Measurements from ENCODE around the gene ALDOB.

The ALDOB gene

DNA sequence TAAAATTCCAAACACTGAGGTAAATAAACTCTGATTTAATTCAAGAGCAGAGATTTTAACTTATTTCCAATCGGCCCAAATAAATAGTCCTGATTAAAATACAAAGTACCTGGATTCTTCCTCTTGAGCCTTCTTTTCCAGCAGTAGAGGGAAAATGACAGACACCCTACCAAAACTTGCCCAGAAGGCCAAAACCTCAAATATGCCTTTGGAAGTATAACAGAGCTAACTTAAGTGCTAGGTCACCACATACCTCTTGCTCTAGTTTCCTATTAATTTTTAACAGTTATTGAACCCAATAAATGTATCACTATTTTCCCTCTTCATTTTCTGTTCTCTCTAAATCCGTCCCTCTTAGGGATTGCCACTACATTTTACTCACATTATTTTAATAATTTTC is 52.2 kb downstream of the ALDOB start:
- no peak for DNase-seq (ENCODE audit: low read depth)

DNA sequence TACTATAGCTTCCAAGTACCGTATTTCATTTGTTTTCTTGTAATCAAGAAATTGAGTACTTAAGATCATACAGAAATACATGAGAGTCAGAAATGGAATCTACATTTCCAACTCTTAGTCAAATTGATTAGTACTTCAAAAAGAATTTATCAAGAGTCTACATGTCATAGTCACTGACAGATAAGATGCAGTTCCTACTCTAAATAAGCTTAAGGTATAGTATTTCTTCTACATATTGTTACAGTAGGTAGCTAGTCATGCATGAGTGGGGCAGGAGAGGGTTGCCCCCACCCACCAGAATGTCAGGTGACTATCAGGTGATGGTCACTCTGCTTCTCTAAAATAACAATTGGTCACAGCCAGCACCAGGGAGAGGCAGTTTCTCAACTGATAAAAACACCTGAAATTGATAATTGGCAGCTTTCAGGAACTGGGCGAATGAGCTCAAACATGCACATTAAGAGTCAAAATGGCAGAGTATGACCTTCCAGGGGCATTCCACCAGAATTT is 53.7 kb downstream of the ALDOB start:
- DNase-seq (ENCODE audit: low read depth): no peak

DNA sequence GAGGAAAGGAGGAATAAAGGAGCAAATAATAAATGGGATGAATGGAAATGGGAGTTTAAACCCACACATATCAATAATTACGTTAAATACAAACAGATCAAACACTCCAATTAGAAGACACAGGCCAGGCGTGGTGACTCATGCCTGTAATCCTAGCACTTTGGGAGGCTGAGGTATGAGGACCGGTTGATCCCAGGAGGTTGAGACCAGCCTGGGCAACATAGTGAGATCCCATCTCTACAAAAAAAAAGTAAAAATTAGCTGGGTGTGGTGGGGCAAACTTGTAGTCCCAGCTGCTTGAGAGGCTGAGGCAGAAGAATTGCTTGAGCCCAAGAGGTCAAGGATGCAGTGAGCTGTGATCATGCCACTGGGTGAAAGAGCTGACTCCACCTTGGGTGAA is 54.5 kb downstream of the ALDOB start:
- no peak for DNase-seq (ENCODE audit: low read depth)

DNA sequence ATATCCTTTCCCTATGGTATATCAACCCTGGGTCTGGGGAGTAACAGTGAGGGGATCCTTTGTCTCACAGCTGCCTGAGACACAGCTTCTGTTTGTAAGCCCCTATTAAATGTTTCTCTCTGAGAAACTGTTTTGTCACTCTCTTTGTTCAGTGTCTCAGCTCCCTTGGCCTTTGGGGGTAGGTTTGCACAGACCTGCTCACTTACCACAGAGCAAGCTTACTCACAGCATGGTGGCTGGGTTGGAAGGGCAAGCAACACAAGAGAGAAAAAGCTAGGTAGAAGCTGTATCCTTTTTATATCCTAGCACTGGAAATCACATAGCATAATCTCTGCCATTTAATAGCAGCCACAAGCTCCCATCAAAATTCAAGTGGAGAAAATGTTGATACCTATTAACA is 55.3 kb downstream of the ALDOB start:
- no peak for DNase-seq (ENCODE audit: low read depth)

DNA sequence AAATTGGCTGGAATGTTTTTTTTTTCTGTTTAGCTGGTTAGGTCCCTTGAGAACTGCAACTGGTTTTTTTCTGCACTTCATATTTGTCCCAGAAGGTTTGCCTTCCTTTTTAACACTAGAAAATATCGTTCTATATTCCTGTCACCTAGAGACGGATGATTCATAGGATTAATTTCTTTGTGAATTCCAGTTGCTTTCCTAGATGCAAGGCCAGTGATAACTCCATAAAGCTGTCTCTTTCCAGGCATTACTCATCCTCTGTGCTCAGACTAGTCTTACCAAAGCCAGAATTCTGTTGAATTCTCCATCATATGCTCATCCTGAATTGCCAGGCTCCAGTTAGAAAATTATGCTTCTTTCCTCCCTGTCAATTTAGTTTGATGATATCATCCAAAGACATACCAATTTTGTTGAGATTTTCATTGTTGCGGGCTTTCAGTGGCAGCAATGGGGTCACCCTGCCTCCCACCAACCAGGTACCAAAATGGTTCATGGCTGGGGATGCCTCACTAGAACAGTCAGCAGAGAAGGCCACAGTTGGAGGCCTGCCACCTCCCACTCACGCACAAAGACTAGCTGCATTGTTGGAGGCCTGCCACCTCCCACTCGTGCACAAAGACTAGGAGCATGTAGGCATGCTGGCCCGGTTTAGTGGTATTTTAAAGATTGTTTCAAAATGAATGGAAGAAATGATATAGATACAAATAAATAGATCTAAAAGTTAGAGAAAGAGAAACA is 59.3 kb downstream of the ALDOB start:
- DNase-seq (ENCODE audit: low read depth): no peak

DNA sequence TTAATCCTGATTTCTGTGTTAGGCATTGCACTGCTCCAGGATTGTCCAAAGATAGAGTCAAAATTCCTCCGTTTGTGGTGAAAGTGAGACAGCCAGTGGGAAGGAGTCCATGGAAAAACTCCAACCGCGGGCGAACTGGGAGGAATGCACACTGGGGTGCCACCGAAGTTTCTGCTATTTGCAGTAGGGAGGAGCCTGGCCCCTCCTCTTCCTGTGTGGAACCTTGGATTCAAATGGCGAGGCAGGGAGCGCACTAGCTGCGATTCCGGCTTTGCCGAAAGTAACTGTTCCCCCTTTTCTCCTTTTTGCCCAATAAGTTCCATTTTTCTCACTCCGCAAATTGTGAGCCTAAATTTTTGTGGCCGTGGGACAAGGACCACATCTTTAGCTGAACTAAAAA is 60.0 kb downstream of the ALDOB start:
- DNase-seq (ENCODE audit: low read depth): no peak

DNA sequence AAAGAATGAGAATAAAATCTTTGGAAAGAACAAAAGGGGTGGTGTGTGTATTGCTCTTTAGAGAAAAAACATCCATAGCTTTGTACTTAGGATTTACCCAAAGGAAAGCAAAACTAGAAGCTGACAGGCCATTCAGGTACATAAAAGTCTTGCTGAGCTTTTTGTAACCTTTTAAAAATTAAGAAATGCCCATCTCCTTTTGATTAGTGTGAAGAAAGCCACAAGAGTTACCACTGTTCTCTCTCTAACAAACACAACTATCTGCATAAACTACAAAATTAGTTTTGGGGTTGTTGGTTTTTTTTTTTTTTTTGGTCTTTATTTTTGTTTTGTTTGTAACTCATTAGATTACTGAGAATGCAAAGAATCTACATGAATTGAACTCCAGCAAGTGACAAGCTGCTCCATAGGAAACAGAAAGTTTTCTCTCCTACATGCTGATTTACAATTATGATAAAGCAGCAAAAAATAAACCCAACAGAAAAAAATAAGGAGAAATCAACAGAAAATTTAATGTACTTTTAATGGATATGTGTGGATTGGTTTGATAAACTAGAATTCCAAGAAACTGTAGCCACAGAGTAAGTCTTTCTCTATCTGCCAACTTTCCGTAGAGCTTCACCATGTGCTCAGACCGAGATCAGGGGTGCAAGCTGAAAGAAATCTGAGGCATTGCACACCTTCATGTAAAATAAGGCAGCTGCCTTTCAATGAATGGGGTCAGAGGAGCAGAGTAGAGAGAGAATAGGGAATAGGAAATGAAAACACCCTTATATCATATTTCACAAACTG is 63.1 kb downstream of the ALDOB start:
- DNase-seq (ENCODE audit: low read depth): no peak

DNA sequence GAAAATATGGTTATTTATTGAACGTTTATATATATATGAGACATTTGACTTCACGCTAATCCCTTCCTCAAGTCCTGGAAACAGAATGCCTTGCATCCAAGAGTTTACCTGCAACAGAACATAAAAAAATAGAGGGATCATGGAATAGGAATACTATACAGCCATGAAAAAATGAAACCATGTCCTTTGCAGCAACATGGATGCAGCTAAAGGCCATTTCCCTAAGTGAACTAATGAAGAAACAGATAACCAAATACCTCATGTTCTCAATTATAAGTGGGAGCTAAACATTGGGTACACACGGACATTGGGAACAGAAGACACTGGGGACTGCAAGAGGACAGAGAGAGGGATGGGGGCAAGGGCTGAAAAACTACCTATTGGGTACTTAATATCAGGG is 63.8 kb downstream of the ALDOB start:
- no peak for DNase-seq (ENCODE audit: low read depth)
